Breast epithelium (tissue), 3 donors: ENCODE data around the gene RNF113B.

Experiments used
- CTCF ChIP-seq, 3 donors: fragments of 450-650 bp; IDR thresholded peaks; one replicate each; pipeline ENCODE4 v1.5.1; 2016 to 2017; ENCODE audit warnings: antibody characterized with exemption in 3 of 3, mild to moderate bottlenecking in 3 of 3, moderate library complexity in 3 of 3
- POLR2A ChIP-seq: fragments of 450-650 bp; IDR thresholded peaks from one replicate; pipeline ENCODE4 v1.6.1; 2016; ENCODE audit warnings: antibody characterized with exemption, mild to moderate bottlenecking, moderate library complexity
- POLR2AphosphoS5 ChIP-seq, 3 donors: sonication (generic); formaldehyde crosslinking; IDR thresholded peaks; one replicate each; pipeline ENCODE4 v1.6.1; 2017; ENCODE audit warnings: antibody characterized with exemption in 3 of 3

- no peak for TF ChIP-seq CTCF (IDR thresholded peaks at IDR 0.05)
- no peak for TF ChIP-seq POLR2A
- TF ChIP-seq POLR2AphosphoS5 (IDR thresholded peaks at IDR 0.05): no peak
Observed at GRCh38 chr13:98181111-98181815, 4.2 kb upstream of the RNF113B start.
